Panc1 (cell line): ENCODE measurements around the gene MRPS35. TPM values are rescaled to one million over a fixed set of nuclear protein-coding genes. Genes with fewer than 3 reads are reported as not detected.

Source experiments
- ATAC-seq: fragments of 200-7000 bp; cut with Tn5 transposase; 2 replicates; pipeline ENCODE4 v1.9.1; 2020; ENCODE audit warnings: mild to moderate bottlenecking, moderate library complexity
- BruUV-seq: library from RNA; stranded (reverse); fragments of 400-500 nt; replicated peaks from 2 replicates; lab custom pipeline; 2021; lab: Mats Ljungman, UMichigan
- CTCF ChIA-PET: fragments of 300-600 bp; sonication (Branson Sonifier 250); formaldehyde crosslinking; loops from one replicate; lab custom pipeline; 2022; ENCODE audit warnings: antibody characterized with exemption; lab: Charles Lee
- POLR2A ChIA-PET: fragments of 300-600 bp; sonication (Branson Sonifier 250); formaldehyde crosslinking; loops from one replicate; lab custom pipeline; 2022; ENCODE audit warnings: antibody characterized with exemption; lab: Charles Lee
- DNase-seq: peaks from one replicate; pipeline ENCODE4 v3.0.0-alpha.2; 2010; ENCODE audit warnings: low read depth, low spot score
- H3K27ac ChIP-seq: 2 replicates; pipeline ENCODE4 v1.5.1; 2011; ENCODE audit warnings: mild to moderate bottlenecking, low read length, inconsistent platforms
- H3K27me3 ChIP-seq: fragments of 200-500 bp; sonication (Bioruptor generic); 2 replicates; pipeline ENCODE4 v1.6.0; 2014; ENCODE audit warnings: low read length, inconsistent platforms; ENCODE audit not compliant: control insufficient read depth, insufficient read depth
- H3K36me3 ChIP-seq: fragments of 200-500 bp; sonication (Bioruptor generic); 2 replicates; pipeline ENCODE4 v1.5.1; 2014; ENCODE audit warnings: inconsistent platforms, mild to moderate bottlenecking, low read length, moderate library complexity; ENCODE audit not compliant: control insufficient read depth, insufficient read depth
- H3K4me1 ChIP-seq: 2 replicates; pipeline ENCODE4 v1.5.1; 2011; ENCODE audit warnings: inconsistent platforms, mild to moderate bottlenecking, low read length, moderate library complexity; ENCODE audit not compliant: control insufficient read depth, insufficient read depth
- H3K4me3 ChIP-seq, 2 experiments: 2 replicates each; pipeline ENCODE4 v1.5.1; 2011 to 2012; ENCODE audit warnings: low read depth in 2 of 2, low read length in 2 of 2, mild to moderate bottlenecking in 2 of 2, inconsistent platforms in 1 of 2, moderate library complexity in 1 of 2
- H3K9me3 ChIP-seq: fragments of 200-500 bp; sonication (Bioruptor generic); 2 replicates; pipeline ENCODE4 v1.5.1; 2014; ENCODE audit warnings: low read depth, mild to moderate bottlenecking, inconsistent platforms, low read length, moderate library complexity; ENCODE audit not compliant: control insufficient read depth, insufficient read depth
- CTCF ChIP-seq: fragments of 450-650 bp; IDR thresholded peaks from 2 replicates; pipeline ENCODE4 v1.5.1; 2017; ENCODE audit warnings: mild to moderate bottlenecking
- POLR2AphosphoS5 ChIP-seq: IDR thresholded peaks from 2 replicates; pipeline ENCODE4 v1.6.1; 2012; ENCODE audit warnings: mild to moderate bottlenecking, low read depth, low read length, moderate library complexity
- REST ChIP-seq, 2 experiments: IDR thresholded peaks; 2 replicates each; pipeline ENCODE4 v1.6.1; 2011 to 2012; ENCODE audit warnings: low read depth in 2 of 2, control low read depth in 1 of 2, low read length in 1 of 2, mild to moderate bottlenecking in 1 of 2, moderate library complexity in 1 of 2; ENCODE audit not compliant: insufficient read depth in 1 of 2
- SIN3A ChIP-seq: IDR thresholded peaks from 2 replicates; pipeline ENCODE4 v1.6.1; 2012; ENCODE audit warnings: low read depth, mild to moderate bottlenecking, low read length, moderate library complexity, borderline replicate concordance; ENCODE audit not compliant: insufficient read depth
- TCF7L2 ChIP-seq: IDR thresholded peaks from 2 replicates; pipeline ENCODE4 v1.6.1; 2011; ENCODE audit warnings: mild to moderate bottlenecking, low read depth, low read length, inconsistent platforms
- in situ Hi-C: cut with HindIII; loops from 2 replicates; pipeline ENCODE4 v1.10.0; 2016; ENCODE audit warnings: low sequenced_read_pairs, low pct_unique_long_range_greater_than_20kb
- intact Hi-C: fragments of 100-400 bp; cut with micrococcal nuclease; formaldehyde crosslinking; loops from one replicate; pipeline ENCODE4 v1.10.0; 2022; ENCODE audit not compliant: unreplicated experiment
- total RNA-seq: library from RNA; stranded (reverse); gene quantifications from one replicate; pipeline ENCODE4 v1.2.1, GENCODE V29; 2021; ENCODE audit not compliant: unreplicated experiment

The MRPS35 gene
- total RNA-seq, 1 experiment from 2014 or later = 63.9 TPM

GRCh38 chr12:27779416-27779919 is 68.8 kb downstream of the MRPS35 start:
- DNase-seq = no peak
- ChIA-PET POLR2A (interaction anchor here (0.6 kb wide), 1 partner anchor 26 kb away, joined by 3 read pairs; no protein-coding TSS in a partner anchor), CTCF (interaction anchor here (0.6 kb wide), 1 partner anchor 73 kb away, joined by 5 read pairs; no protein-coding TSS in a partner anchor)
- no peak for TF ChIP-seq POLR2AphosphoS5
- no peak for TF ChIP-seq TCF7L2
- no peak for TF ChIP-seq SIN3A
- TF ChIP-seq REST (IDR thresholded peaks at IDR 0.05; ENCODE audit: insufficient read depth in 1 of 2, low read depth in 2 of 2, low read length in 1 of 2) = no peak
- TF ChIP-seq CTCF = no peak
- ATAC-seq = peak; percentile 23
- H3K4me1 ChIP-seq = peaks cover 22% of the 10 kb centered on the region
- H3K9me3 ChIP-seq = no peaks in the 10 kb centered on the region
- H3K27ac ChIP-seq = peak overlapping the region; percentile 91
- in situ Hi-C loops = no loop called here
- no peaks in the 10 kb centered on the region for H3K27me3 ChIP-seq
- intact Hi-C loops = no loop called here
- peaks cover 5% of the 10 kb centered on the region; the same call in 1 of the 2 replicates for H3K36me3 ChIP-seq
- peak overlapping the region; percentile 68 to 88 for H3K4me3 ChIP-seq
- BruUV-seq = no TSS peak

- Histone ChIP-seq H3K9me3 (no peaks in the 10 kb centered on the region), H3K4me1 (peaks cover 22% of the 10 kb centered on the region), H3K4me3 (peak within 1 kb of the TSS; percentile 68 to 88), H3K27me3 (no peaks in the 10 kb centered on the region), H3K36me3 (peaks cover 5% of the 10 kb centered on the region; the same call in 1 of the 2 replicates), H3K27ac (peak within 1 kb of the TSS; percentile 91)
- intact Hi-C loops = no loop called here
- ChIA-PET CTCF (interaction anchor here (0.6 kb wide), 1 partner anchor 73 kb away, joined by 5 read pairs; no protein-coding TSS in a partner anchor), POLR2A (interaction anchor here (0.6 kb wide), 2 partner anchors 26 to 1132 kb away, joined by 3 read pairs; no protein-coding TSS in a partner anchor)
- TF ChIP-seq REST (IDR thresholded peaks at IDR 0.05; ENCODE audit: insufficient read depth in 1 of 2, low read depth in 2 of 2, low read length in 1 of 2) (no peak), SIN3A (0 out of 2 replicates have a peak, but pooled peaks have one; percentile 45), TCF7L2 (no peak)
- DNase-seq (no peak), ATAC-seq (peak; percentile 90)
- in situ Hi-C loops = no loop called here
- BruUV-seq = no TSS peak
These were observed 69.4 kb downstream of the MRPS35 start, which contains the start of the genes KLHL42 and MANSC4 for GRCh38 chr12:27779920-27780611. Gene KLHL42 (plus strand): TSS chr12:27780233. CDS start chr12:27780331, 98 bp downstream. Gene MANSC4 (minus strand): TSS chr12:27780236. CDS start chr12:27771276, 8,960 bp downstream.
